Pons (tissue), 1 donor: ENCODE results near the gene PAIP2B.

Experiments
- DNase-seq: peaks from one replicate; pipeline ENCODE4 v3.0.0-alpha.2; 2016; ENCODE audit warnings: low spot score

Gene PAIP2B

GRCh38 chr2:71153585-71154224, 73.2 kb downstream of the PAIP2B start:
- DNase-seq: no peak

GRCh38 chr2:71151620-71152019, 75.3 kb downstream of the PAIP2B start:
- no peak for DNase-seq

- DNase-seq: no peak
Measured at GRCh38 chr2:71150082-71150816, 76.7 kb downstream of the PAIP2B start.

- no peak for DNase-seq
Measured at GRCh38 chr2:71148506-71149063, 78.3 kb downstream of the PAIP2B start.

- no peak for DNase-seq
Measured at GRCh38 chr2:71143782-71144181, 83.1 kb downstream of the PAIP2B start.

- DNase-seq: no peak
Measured at GRCh38 chr2:71136174-71136573, 90.7 kb downstream of the PAIP2B start.

GRCh38 chr2:71133603-71134002, 93.3 kb downstream of the PAIP2B start:
- no peak for DNase-seq
